Fibroblast of skin of abdomen (primary cell): Measurements from ENCODE around the gene MBP.
A peak's percentile ranks its signal among the peaks of the same experiment; 100 is the strongest.

Experiments used
- DNase-seq: peaks from one replicate; pipeline ENCODE4 v3.0.0-alpha.2; 2013

The MBP gene

DNA sequence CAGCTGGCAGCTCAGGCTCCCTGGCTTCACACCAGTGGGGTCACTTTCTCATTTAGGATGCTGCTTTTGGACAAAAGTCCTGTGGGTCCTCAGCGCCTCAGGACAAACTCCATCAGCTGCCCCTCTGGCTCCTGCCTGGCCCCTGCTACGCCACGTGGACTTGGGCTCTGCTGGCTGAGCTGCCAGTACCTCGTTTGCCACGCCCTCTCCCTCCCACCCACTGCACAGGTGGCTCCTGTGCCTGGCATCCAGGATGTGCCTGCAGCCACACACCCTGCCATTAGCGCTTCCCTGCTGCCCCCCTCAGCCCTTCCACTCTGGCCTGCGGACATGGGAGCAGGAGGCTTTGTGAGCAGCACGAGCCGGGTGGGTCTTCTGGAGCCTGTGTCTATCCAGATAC, 191.3 kb downstream of the MBP start:
- DNase-seq, result no peak

DNA sequence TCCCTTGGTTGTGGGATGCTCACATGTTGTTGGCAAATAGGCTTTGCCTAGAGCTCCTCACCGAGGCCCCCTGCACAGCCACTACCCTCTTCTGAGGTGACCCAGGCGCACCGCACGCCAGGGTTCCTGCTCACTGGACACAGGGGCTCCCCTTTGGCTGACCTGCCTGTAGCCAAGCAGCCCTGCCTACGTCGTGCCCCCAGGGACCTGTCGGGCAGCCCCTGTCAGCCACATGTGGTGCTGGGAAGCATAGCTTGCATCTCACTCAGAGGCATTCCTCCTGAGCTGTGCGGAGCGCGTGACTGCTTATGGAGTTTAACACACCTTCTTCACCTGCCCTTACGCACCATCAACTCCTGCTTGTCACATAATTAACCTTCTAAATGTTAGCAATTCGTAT, 194.0 kb downstream of the MBP start:
- DNase-seq, result no peak

DNA sequence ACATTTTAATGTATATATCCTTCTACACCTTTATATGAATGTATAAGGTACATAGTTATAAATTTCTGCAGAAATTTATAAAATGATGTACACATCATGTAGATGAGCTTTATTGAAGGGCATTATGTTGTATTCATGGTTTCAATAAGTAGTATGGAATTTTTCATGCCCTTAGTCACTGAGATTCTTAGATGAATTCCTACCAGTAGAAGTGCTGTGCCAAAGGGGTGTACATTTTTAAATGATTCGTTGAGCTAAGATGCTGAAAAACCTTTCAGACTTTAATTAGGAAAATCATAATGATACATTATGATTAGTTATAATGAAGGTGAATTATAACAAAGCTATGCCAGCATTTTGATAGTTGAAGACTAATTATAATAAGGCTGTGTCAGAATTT, 195.0 kb downstream of the MBP start:
- peak; percentile 21 for DNase-seq

DNA sequence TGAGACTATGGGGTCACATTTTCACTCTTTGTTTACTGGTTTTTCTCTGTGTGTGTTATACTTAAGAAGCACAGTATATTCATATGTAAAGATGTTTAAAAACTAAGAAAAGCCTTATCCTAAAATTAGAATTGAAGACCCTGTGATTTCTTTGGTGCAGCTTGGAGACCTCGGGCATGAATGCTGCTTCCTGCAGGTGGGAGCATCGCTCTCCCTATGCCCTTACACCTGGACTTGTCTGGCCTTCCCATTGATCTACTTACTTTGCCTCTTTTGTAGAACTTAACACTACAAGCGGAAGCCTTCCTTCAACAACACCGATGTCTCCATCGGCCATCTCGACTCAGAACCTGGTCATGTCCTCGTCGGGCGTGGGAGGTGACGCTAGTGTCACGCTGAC, 195.7 kb downstream of the MBP start:
- DNase-seq, result no peak

- DNase-seq, result no peak
Observed at GRCh38 chr18:76935722-76936337, 196.8 kb downstream of the MBP start.

- peak; percentile 29 for DNase-seq
Observed at GRCh38 chr18:76932026-76932819, 200.4 kb downstream of the MBP start.

- no peak for DNase-seq
Observed at GRCh38 chr18:76931171-76931570, 201.4 kb downstream of the MBP start.
